Keratinocyte (primary cell): ENCODE data around the gene AFTPH.

Experiments used
- CTCF ChIP-seq, 3 experiments: IDR thresholded peaks in 1 of 3; conservative IDR thresholded peaks in 1 of 3; optimal IDR thresholded peaks in 1 of 3; 2 replicates in 2 of 3; 3 replicates in 1 of 3; pipeline versions ENCODE3 to v1.5.1; 2011; ENCODE audit warnings: low read length in 3 of 3, mild to moderate bottlenecking in 3 of 3, moderate library complexity in 2 of 3, control low read depth in 1 of 3, inconsistent platforms in 1 of 3; ENCODE audit not compliant: insufficient read depth in 2 of 3; ENCODE audit errors: extremely low read depth in 1 of 3
- EZH2 ChIP-seq: IDR thresholded peaks from one replicate; pipeline ENCODE4 v1.6.1; 2012; ENCODE audit warnings: inconsistent platforms, mild to moderate bottlenecking, low read length, moderate library complexity

GRCh38 chr2:64632835-64633819, 109.0 kb downstream of the AFTPH start:
- no peak for TF ChIP-seq CTCF (optimal IDR thresholded peaks at IDR 0.05 in 1 of 3, IDR thresholded peaks at IDR 0.05 in 1 of 3, conservative IDR thresholded peaks at IDR 0.05 in 1 of 3; ENCODE audit: extremely low read depth in 1 of 3, insufficient read depth in 2 of 3, low read length in 3 of 3)
- no peak for TF ChIP-seq EZH2
